Hepatocyte (in vitro differentiated cells): ENCODE data around the gene COA4.
"Not testable (repeated sequence)": the region's sequence is repeated elsewhere in the genome, so short reads cannot be mapped to it uniquely, and the experiment has no call there.

Source experiments
- CTCF ChIP-seq: fragments of 200-600 bp; sonication (generic); IDR thresholded peaks from 2 replicates; pipeline ENCODE4 v1.5.1; 2016; ENCODE audit warnings: antibody characterized with exemption, mild to moderate bottlenecking; ENCODE audit not compliant: poor library complexity
- EZH2 ChIP-seq: fragments of 200-600 bp; sonication (generic); IDR thresholded peaks from 2 replicates; pipeline ENCODE4 v1.6.1; 2016; ENCODE audit warnings: antibody characterized with exemption, mild to moderate bottlenecking, borderline replicate concordance
- EZH2phosphoT487 ChIP-seq: fragments of 200-600 bp; sonication (generic); IDR thresholded peaks from one replicate; pipeline ENCODE4 v1.6.1; 2018; ENCODE audit warnings: antibody characterized with exemption, mild to moderate bottlenecking, low read depth, moderate library complexity; ENCODE audit not compliant: unreplicated experiment, severe bottlenecking

GRCh38 chr11:73880449-73880848 is 3.8 kb upstream of the COA4 start:
- TF ChIP-seq CTCF, EZH2, EZH2phosphoT487: not testable (repeated sequence)
